D341Med (cell line): ENCODE results near the gene SCAPER.
"Not testable (repeated sequence)": the region's sequence is repeated elsewhere in the genome, so short reads cannot be mapped to it uniquely, and the experiment has no call there.

Experiments used
- DNase-seq: peaks from one replicate; pipeline ENCODE4 v3.0.0; 2012; ENCODE audit warnings: low spot score

The SCAPER gene

GRCh38 chr15:76572983-76573314 lies 332.2 kb downstream of the SCAPER start:
- no peak for DNase-seq

- DNase-seq = no peak
Observed at GRCh38 chr15:76566276-76566675, 338.9 kb downstream of the SCAPER start.

- DNase-seq = no peak
Observed at GRCh38 chr15:76565366-76565765, 339.8 kb downstream of the SCAPER start.

- DNase-seq = no peak
Observed at GRCh38 chr15:76555247-76555646, 349.9 kb downstream of the SCAPER start.

GRCh38 chr15:76553564-76553963 lies 351.6 kb downstream of the SCAPER start:
- no peak for DNase-seq

GRCh38 chr15:76553102-76553501 lies 352.0 kb downstream of the SCAPER start:
- DNase-seq = no peak

GRCh38 chr15:76546805-76547204 lies 358.3 kb downstream of the SCAPER start:
- DNase-seq = no peak

- no peak for DNase-seq
Observed at GRCh38 chr15:76533995-76534394, 371.1 kb downstream of the SCAPER start.

- no peak for DNase-seq
Observed at GRCh38 chr15:76533060-76533820, 371.9 kb downstream of the SCAPER start.

- no peak for DNase-seq
Observed at GRCh38 chr15:76529911-76530310, 375.2 kb downstream of the SCAPER start.

- DNase-seq = no peak
Observed at GRCh38 chr15:76526111-76526510, 379.0 kb downstream of the SCAPER start.

- no peak for DNase-seq
Observed at GRCh38 chr15:76517910-76518309, 387.2 kb downstream of the SCAPER start.

GRCh38 chr15:76514282-76514681 lies 390.9 kb downstream of the SCAPER start:
- peak; percentile 73 for DNase-seq

GRCh38 chr15:76512971-76513370 lies 392.2 kb downstream of the SCAPER start:
- DNase-seq = no peak

- DNase-seq = not testable (repeated sequence)
Observed at GRCh38 chr15:76510663-76511062, 394.5 kb downstream of the SCAPER start.

- no peak for DNase-seq
Observed at GRCh38 chr15:76503804-76504203, 401.3 kb downstream of the SCAPER start.

- no peak for DNase-seq
Observed at GRCh38 chr15:76503121-76503520, 402.0 kb downstream of the SCAPER start.

GRCh38 chr15:76502678-76503077 lies 402.5 kb downstream of the SCAPER start:
- DNase-seq = no peak

- DNase-seq = not testable (repeated sequence)
Observed at GRCh38 chr15:76502185-76502584, 403.0 kb downstream of the SCAPER start.

GRCh38 chr15:76501726-76502125 lies 403.4 kb downstream of the SCAPER start:
- no peak for DNase-seq

- no peak for DNase-seq
Observed at GRCh38 chr15:76501011-76501410, 404.1 kb downstream of the SCAPER start.

GRCh38 chr15:76495487-76495886 lies 409.7 kb downstream of the SCAPER start:
- DNase-seq = no peak

- DNase-seq = no peak
Observed at GRCh38 chr15:76492538-76492937, 412.6 kb downstream of the SCAPER start.

- DNase-seq = no peak
Observed at GRCh38 chr15:76483752-76484151, 421.4 kb downstream of the SCAPER start.
